Left ventricle myocardium superior (tissue), 1 donor: Measurements from ENCODE around the gene PIK3C2A. TPM values are rescaled to one million over a fixed set of nuclear protein-coding genes. Genes with fewer than 3 reads are reported as not detected.

Experiments
- ATAC-seq: fragments of 200-7000 bp; cut with Tn5 transposase; one replicate; pipeline ENCODE4 v1.9.1; 2020; ENCODE audit warnings: mild to moderate bottlenecking, moderate library complexity
- DNase-seq: peaks from one replicate; pipeline ENCODE4 v3.0.0-alpha.2; 2020
- intact Hi-C: fragments of 100-400 bp; cut with micrococcal nuclease; formaldehyde crosslinking; loops from one replicate; pipeline ENCODE4 v1.11.0; 2022
- total RNA-seq: library from RNA; stranded (reverse); fragmentation: NEBNext Ultra II Directional; extraction: Animal tissue kit (Norgen Biotek cat#: 25700); gene quantifications from one replicate; pipeline ENCODE4 v1.2.1, GENCODE V29; 2021
- donor health status: DM: no; HTN: yes; CAD: no; lungs with severe emphysema.

The PIK3C2A gene
- total RNA-seq, 1 donor from 2014 or later, result 32.9 TPM

GRCh38 chr11:17221968-17222367 is 14.2 kb upstream of the PIK3C2A start:
- ATAC-seq (no peak), DNase-seq (no peak)
- intact Hi-C loops, result no loop called here

DNA sequence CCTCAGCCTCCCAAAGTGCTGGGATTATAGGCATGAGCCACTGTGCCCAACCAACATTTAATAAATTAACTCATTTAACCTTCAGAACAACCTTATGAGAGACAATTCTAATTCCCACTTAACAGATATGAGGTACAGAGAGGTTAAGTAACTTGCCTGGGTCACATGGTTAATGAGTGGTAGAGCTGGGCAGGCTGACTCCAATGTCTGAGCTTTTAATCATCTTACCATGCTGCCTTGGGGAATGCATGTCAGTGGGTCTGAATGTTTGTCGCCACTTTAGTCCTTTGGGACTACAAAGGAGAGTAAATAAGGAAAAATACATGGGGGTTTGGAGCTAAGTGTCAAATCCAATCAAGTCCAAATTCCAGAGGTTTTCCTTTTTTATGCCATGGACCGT is 11.2 kb upstream of the PIK3C2A start:
- ATAC-seq, result no peak
- DNase-seq, result no peak
- intact Hi-C loops, result no loop called here

GRCh38 chr11:17218403-17218802 is 10.6 kb upstream of the PIK3C2A start:
- ATAC-seq, result no peak
- intact Hi-C loops, result no loop called here
- no peak for DNase-seq

GRCh38 chr11:17217401-17217800 is 9.6 kb upstream of the PIK3C2A start:
- no peak for ATAC-seq
- DNase-seq, result no peak
- intact Hi-C loops, result no loop called here

DNA sequence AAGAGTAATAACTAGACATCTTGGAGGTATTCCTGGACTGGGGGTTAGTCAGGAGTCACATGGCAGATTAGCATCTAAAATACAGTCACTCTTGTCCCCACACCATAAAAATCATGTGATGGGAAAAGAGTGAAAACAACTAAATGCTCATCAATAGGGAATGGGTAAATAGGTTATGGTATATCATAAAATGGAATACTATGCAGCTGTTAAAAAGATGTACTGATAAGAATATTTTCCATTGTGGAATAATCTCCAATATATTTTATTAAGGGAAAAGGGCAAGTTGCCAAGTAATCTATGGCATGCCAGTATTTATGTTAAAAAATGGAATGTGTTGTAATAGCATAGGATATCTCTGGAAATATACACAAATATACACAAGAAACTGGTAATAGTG is 6.6 kb upstream of the PIK3C2A start:
- DNase-seq (no peak), ATAC-seq (no peak)
- intact Hi-C loops, result no loop called here

- DNase-seq, result no peak
- no peak for ATAC-seq
- intact Hi-C loops, result no loop called here
Measured at GRCh38 chr11:17211286-17211685, 3.5 kb upstream of the PIK3C2A start.

DNA sequence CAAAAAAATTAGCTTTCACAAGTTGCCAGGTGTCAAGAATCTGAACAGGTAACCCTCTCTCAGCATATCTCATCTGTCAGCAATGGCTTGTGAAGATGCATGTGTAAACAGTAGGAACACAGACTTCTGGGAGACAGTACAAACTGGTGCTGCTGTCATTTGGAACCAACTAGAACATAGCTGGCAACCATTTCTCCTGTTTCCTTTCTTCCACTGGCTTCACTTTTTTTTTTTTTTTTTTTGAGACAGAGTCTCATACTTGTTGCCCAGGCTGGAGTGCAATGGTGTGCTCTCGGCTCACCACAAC is 2.1 kb upstream of the PIK3C2A start:
- intact Hi-C loops, result no loop called here
- no peak for ATAC-seq
- no peak for DNase-seq

GRCh38 chr11:17208257-17208999 is 642 bp upstream of the PIK3C2A start:
- ATAC-seq (peak; percentile 56), DNase-seq (no peak)
- intact Hi-C loops, result no loop called here

DNA sequence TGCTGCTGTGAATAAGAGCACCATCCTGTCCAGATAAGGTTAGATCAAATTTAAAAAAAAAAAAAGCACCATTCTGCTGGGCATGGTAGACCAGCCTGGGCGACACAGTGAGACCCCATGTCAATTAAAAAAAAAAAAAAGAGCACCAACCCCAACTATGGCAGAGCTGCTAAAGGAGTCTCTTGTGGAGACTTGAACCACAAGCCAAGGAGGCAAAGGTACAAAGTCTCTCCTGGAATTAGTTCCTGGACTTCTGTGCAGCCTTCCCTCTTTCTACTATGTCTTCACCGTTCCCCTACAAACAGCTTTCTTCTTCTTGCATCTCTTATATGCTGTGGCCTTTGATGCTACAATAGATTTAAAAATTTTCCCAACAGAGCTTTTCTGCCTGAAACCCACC is 1.3 kb downstream of the PIK3C2A start:
- DNase-seq (no peak), ATAC-seq (no peak)
- intact Hi-C loops, result no loop called here

- DNase-seq (no peak), ATAC-seq (no peak)
- intact Hi-C loops, result no loop called here
Measured at GRCh38 chr11:17197431-17197898, 10.3 kb downstream of the PIK3C2A start.

GRCh38 chr11:17188675-17189074 is 19.1 kb downstream of the PIK3C2A start:
- ATAC-seq, result no peak

GRCh38 chr11:17186932-17187692 is 20.7 kb downstream of the PIK3C2A start:
- ATAC-seq, result no peak
- intact Hi-C loops, result no loop called here
- no peak for DNase-seq

More at GRCh38 chr11:17188675-17189074, 19.1 kb downstream of the PIK3C2A start:
- no peak for DNase-seq
- intact Hi-C loops, result no loop called here

GRCh38 chr11:17185938-17186337 is 21.8 kb downstream of the PIK3C2A start:
- ATAC-seq (no peak), DNase-seq (no peak)
- intact Hi-C loops, result no loop called here

- ATAC-seq, result no peak
- no peak for DNase-seq
- intact Hi-C loops, result no loop called here
Measured at GRCh38 chr11:17184882-17185587, 22.8 kb downstream of the PIK3C2A start.

DNA sequence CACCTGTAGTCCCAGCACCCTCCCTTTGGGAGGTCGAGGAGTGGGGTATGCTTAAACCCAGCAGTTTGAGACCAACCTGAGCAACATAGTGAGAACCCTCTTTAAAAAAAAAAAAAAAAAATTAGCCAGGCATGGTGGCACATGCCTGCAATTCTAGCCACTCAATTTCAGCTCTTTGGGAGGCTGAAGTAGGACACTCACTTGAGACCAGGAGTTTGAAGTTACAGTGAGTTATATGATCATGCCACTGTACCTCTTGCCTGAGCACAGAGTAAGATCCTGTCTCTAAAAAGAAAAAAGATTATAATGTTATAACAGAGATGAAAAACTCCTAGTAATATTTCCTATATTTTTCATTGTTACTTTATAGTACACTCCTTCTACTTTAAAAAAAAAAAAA is 23.9 kb downstream of the PIK3C2A start:
- DNase-seq (no peak), ATAC-seq (no peak)
- intact Hi-C loops, result no loop called here

- ATAC-seq, result no peak
- intact Hi-C loops, result no loop called here
- no peak for DNase-seq
Measured at GRCh38 chr11:17179970-17180369, 27.8 kb downstream of the PIK3C2A start.

- DNase-seq (no peak), ATAC-seq (no peak)
- intact Hi-C loops, result no loop called here
Measured at GRCh38 chr11:17173332-17173731, 34.5 kb downstream of the PIK3C2A start.

GRCh38 chr11:17171916-17172315 is 35.9 kb downstream of the PIK3C2A start:
- intact Hi-C loops, result no loop called here
- ATAC-seq, result no peak
- no peak for DNase-seq

- DNase-seq, result no peak
- ATAC-seq, result no peak
- intact Hi-C loops, result no loop called here
Measured at GRCh38 chr11:17171343-17171742, 36.4 kb downstream of the PIK3C2A start.

DNA sequence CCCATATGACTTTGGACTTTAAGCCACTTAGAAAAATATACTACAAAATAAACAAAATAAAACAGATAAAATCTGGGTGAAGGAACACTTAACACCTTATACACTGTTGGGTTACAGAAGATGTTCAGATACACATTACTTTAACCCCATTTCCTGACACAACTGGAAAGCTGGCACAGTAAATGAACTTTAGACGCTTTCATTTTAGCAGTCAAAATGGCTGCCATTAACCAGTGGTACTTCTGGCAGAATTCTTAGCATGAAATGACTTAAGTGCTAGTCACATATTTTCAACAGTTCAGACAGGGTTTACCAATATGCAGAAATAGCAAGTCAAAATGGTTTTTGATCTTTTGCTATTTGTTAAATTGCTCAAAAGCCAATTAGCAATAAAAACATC is 37.9 kb downstream of the PIK3C2A start:
- ATAC-seq, result no peak
- intact Hi-C loops, result no loop called here
- DNase-seq, result no peak
